NCI-H524 (cell line): ENCODE data around the gene NPAT.
"Not testable (repeated sequence)": the region's sequence is repeated elsewhere in the genome, so short reads cannot be mapped to it uniquely, and the experiment has no call there.

Source experiments
- DNase-seq, 2 experiments: peaks; one replicate each; lab custom pipeline; 2025; lab: John Stamatoyannopoulos, UW

The NPAT gene

GRCh38 chr11:108218912-108219783 lies 3.3 kb downstream of the NPAT start:
- no peak for DNase-seq

- DNase-seq = no peak
Observed at GRCh38 chr11:108218455-108218854, 4.0 kb downstream of the NPAT start.

DNA sequence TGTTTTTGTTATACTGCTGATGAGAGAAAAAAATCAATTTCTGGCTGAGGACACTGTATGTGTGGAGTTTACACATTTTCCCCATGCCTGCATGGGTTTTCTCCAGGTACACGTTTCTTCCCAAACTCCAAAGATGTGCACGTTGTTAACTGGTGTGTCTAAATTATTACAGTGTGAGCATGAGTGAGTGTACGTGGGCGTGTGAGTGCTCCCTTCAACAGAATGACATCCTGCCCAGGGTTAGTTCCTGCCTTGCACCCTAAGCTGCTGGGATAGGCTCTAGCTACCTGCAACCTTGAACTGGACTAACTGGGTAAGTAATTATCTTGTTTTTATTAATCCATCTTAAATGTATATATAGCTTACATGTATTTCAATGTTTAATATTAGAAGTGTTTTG lies 5.5 kb downstream of the NPAT start:
- DNase-seq = no peak

- DNase-seq = no peak
Observed at GRCh38 chr11:108213784-108214183, 8.7 kb downstream of the NPAT start.

GRCh38 chr11:108210441-108210840 lies 12.0 kb downstream of the NPAT start:
- DNase-seq = no peak

GRCh38 chr11:108207683-108208060 lies 14.8 kb downstream of the NPAT start:
- no peak for DNase-seq

- no peak for DNase-seq
Observed at GRCh38 chr11:108206969-108207682, 15.3 kb downstream of the NPAT start.

GRCh38 chr11:108206171-108206570 lies 16.3 kb downstream of the NPAT start:
- no peak for DNase-seq

DNA sequence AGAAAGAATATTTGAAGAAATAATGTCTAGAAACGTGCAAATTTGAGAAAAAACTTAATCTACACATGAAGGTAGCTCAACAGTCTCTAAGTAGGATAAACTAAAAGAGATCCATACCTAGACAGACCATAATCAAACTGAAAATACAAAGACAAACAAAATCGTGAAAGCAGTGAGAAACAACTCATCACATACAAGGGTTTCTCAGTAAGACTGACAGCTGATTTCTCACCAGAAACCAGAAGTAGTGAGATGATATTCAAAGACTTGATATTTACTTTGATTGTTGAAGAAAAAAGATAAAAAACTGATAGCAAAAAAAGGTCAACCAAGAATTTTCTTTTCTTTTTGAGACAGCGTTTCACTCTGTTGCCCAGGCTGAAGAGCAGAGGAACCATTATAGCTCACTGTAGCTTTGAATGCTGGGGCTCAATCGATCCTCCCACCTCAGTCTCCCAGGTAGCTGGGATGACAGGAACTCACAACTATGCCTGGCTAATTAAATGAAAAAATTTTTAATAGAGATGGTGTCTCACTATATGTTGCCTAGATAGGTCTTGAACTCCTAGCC lies 17.4 kb downstream of the NPAT start:
- no peak for DNase-seq

GRCh38 chr11:108204376-108204775 lies 18.1 kb downstream of the NPAT start:
- no peak for DNase-seq

DNA sequence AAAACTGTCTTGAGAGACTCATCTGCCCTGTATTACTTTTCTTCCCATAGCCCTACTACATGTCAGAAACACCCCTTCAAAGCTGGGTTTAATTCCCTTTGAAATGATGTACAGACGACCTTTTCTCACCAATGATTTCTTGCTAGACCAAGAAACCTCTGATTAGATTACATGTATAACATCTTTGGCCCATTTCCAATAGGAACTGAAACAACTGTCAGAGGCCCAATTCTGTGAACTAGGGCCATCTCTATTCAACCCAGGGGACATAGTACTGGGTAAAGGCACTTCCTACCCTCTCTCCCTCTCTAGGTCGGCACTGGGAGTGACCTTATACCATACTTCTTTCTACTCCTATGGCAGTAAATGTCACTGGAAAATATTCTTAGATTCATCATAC lies 19.4 kb downstream of the NPAT start:
- no peak for DNase-seq

DNA sequence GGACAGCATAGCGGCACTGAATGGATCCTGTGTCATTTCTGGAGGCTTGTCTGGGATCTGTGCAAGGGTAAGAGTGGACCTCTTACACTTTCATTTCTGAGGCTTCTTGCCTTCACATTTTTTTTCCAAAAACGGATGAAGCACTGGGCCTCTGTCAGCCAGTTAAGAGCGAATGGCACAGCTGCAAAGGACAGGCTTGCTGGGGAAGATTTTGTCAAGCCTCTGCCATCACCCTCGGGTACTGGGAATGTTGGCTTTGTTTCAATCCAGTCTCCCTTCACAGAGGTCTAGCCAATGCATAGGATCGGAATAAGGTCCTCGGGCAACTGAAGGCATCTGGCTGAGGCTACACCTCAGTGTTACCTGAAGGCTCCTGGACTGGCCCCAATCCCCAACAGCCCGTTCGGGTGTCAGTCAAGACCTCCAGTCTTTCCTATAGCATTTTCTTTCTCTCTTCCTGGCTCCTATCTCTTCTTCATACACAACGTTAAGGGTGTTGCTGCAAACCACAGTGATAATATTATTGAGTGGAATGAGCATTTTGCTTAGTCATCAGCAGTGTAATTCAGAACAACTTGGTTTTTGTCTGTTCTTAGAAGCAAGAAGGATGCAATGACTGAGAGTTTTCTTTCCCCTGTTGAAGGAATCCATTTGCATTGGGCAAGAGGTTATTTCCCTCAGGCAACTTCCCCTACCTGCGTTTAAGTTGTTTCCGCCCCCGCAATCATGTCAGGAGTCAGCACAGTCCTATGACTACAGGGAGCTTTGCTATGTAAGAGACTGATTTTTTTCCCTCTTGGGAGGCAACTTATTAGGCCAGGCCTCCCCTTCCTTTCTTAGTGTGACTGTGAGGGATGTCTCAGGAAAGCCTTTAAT lies 22.8 kb downstream of the NPAT start:
- no peak for DNase-seq

DNA sequence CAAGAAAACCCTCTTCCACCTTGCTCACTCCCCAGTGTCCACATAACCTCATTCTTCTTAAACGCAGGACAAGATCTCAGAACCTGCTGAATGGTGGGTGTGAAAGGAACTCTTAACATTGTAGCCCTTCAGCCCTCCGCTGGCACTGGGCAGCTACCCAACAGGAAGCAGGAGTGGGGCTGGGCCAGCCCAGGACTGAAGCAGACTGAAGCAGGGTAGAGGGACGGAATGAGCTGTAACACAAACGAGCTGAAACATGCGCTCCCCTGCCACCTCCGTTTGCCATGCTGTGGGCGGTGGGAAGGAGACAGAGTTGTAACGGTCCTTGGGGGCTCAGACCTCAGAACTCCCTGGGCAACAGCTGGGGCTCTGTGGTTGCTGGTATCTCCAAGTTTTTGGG lies 23.6 kb downstream of the NPAT start:
- no peak for DNase-seq

DNA sequence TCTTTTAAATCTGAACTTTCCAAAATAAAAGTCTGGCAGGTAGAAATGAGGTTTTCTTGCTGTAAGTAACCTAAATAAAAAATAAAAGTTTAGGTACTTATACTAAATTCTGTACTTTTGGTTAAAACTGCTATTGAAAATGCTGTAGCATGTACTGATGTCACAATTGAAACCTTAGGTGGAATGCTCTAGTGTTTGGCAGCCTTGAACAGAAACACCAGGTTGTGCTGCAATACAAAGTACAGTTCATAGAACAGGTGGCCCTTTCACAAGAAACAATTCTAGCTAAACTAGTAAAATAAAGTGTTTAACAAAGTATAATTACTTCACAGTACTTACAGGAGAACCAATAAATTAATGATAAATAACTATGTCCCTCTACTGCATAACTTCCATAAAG lies 25.1 kb downstream of the NPAT start:
- DNase-seq = no peak

- no peak for DNase-seq
Observed at GRCh38 chr11:108196901-108197300, 25.5 kb downstream of the NPAT start.

GRCh38 chr11:108193725-108194124 lies 28.7 kb downstream of the NPAT start:
- DNase-seq = no peak

DNA sequence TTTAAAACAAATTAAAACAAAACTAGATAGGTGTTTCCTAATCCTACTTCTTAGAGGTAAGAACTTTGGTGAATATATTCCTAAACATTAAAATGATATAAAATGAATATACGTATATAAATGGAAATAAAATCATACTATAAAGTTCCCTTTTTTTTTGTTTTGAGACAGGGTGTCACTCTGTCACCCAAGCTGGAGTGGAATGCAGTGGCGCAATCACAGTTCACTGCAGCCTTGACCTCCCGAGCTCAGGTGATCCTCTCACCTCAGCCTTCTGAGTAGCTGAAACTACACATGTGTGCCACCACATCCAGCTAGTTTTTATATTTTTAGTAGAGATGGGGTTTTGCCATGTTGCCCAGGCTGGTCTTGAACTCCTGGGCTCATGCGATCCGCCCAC lies 44.9 kb downstream of the NPAT start:
- DNase-seq = no peak

GRCh38 chr11:108170184-108170583 lies 52.3 kb downstream of the NPAT start:
- DNase-seq = no peak

DNA sequence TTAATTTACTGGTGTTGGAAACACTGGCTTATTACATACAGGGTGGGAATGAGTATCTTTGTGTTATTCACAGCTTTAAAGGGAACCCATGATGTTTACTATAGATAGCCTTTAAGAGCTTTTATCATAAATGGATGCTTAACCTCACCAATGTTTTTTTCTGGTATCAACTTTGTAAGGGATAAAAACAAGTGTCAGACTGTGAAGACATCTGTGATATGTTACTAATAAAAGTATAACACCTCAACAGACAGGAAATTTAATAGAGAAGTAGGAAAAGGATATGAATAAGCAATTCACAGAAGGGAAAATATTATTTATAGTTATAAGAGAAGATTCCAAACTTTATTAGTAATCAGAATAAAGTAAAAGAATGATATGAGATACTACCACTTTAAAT lies 54.8 kb downstream of the NPAT start:
- DNase-seq = no peak

DNA sequence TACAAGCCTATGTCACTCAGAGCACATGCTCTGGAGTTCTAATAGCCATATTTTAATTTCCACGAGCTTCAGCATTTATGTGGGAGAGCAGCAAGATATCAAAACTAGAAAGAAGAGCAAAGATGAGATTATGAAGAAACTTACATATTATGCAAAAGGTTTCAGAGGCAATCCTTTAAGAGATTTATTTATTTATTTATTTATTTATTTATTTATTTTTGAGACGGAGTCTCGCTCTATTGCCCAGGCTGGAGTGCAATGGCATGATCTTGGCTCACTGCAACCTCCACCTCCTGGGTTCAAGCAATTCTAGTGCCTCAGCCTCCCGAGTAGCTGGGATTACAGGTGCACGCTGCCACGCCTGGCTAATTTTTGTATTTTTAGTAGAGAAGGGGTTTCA lies 59.6 kb downstream of the NPAT start:
- not testable (repeated sequence) for DNase-seq

GRCh38 chr11:108160970-108161566 lies 61.4 kb downstream of the NPAT start:
- no peak for DNase-seq

- no peak for DNase-seq
Observed at GRCh38 chr11:108154591-108154990, 67.8 kb downstream of the NPAT start.
